Kidney epithelial cell (primary cell): Measurements from ENCODE around the gene IL23R. TPM values are rescaled to one million over a fixed set of nuclear protein-coding genes. Genes with fewer than 3 reads are reported as not detected.

ENCODE experiments used
- DNase-seq: peaks from one replicate; pipeline ENCODE4 v3.0.0-alpha.2; 2010; ENCODE audit warnings: low read depth
- H3K27me3 ChIP-seq: 2 replicates; pipeline ENCODE4 v1.6.0; 2011; ENCODE audit warnings: low read length; ENCODE audit not compliant: control insufficient read depth, insufficient read depth
- H3K36me3 ChIP-seq: 2 replicates; pipeline ENCODE4 v1.5.1; 2011; ENCODE audit warnings: low read length; ENCODE audit not compliant: control insufficient read depth, insufficient read depth
- H3K4me3 ChIP-seq: 2 replicates; pipeline ENCODE4 v1.5.1; 2011; ENCODE audit warnings: low read depth, mild to moderate bottlenecking, control low read depth, low read length
- total RNA-seq: library from RNA; depleted of rRNA; stranded (reverse); fragments of >200 nt; gene quantifications from 2 replicates; pipeline ENCODE4 v1.2.3, GENCODE V29; 2015
- TF ChIP-seq, protein P1 (sequence below): IDR thresholded peaks from 2 replicates; pipeline ENCODE4 v1.5.1; 2011; ENCODE audit warnings: mild to moderate bottlenecking, moderate library complexity, low read length, control low read depth, inconsistent platforms; ENCODE audit not compliant: insufficient read depth, poor library complexity, severe bottlenecking

IL23R gene
- total RNA-seq, 1 donor from 2014 or later, result not detected

DNA sequence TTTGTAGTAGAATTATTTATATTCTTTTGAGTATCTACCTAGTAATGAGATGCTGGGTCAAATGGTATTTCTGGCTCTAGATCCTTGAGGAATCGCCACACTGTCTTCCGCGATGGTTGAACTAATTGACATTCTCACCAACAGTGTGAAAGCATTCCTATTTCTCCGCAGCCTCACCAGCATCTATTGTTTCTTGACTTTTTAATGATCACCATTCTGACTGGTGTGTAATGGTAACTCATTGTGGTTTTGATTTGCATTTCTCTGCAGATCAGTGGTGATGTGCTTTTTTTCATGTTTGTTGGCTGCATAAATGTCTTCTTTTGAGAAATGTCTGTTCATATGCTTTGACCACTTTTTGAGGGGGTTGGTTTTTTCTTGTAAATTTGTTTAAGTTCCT lies 15.3 kb upstream of the IL23R start:
- Histone ChIP-seq H3K27me3 (no peaks in the 10 kb centered on the region), H3K4me3 (no peak overlapping the region), H3K36me3 (no peaks in the 10 kb centered on the region)
- TF ChIP-seq, protein P1, sequence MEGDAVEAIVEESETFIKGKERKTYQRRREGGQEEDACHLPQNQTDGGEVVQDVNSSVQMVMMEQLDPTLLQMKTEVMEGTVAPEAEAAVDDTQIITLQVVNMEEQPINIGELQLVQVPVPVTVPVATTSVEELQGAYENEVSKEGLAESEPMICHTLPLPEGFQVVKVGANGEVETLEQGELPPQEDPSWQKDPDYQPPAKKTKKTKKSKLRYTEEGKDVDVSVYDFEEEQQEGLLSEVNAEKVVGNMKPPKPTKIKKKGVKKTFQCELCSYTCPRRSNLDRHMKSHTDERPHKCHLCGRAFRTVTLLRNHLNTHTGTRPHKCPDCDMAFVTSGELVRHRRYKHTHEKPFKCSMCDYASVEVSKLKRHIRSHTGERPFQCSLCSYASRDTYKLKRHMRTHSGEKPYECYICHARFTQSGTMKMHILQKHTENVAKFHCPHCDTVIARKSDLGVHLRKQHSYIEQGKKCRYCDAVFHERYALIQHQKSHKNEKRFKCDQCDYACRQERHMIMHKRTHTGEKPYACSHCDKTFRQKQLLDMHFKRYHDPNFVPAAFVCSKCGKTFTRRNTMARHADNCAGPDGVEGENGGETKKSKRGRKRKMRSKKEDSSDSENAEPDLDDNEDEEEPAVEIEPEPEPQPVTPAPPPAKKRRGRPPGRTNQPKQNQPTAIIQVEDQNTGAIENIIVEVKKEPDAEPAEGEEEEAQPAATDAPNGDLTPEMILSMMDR, result no peak
- DNase-seq, result no peak

DNA sequence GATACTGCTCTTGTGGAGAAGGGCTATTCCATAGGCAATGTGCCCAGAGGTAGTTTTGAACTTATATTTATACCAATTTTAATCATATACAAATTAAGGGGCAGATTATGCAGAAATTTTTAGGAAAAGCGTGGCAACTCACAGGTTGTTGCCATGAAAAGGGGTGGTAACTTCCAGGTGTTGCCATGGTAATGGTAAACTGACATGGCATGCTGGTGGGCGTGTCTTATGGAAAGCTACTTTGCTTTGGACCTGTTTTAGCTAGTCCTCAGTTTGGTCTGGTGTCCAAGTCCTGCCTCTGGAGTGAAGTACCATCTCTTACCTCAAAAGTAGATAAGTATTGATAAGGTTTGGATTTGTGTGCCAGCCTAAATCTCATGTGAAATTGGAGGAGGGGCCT lies 7.9 kb upstream of the IL23R start:
- TF ChIP-seq, protein P1, result no peak
- no peak for DNase-seq
- no peaks in the 10 kb centered on the region for H3K36me3 ChIP-seq
- H3K27me3 ChIP-seq, result no peaks in the 10 kb centered on the region
- H3K4me3 ChIP-seq, result no peak overlapping the region

DNA sequence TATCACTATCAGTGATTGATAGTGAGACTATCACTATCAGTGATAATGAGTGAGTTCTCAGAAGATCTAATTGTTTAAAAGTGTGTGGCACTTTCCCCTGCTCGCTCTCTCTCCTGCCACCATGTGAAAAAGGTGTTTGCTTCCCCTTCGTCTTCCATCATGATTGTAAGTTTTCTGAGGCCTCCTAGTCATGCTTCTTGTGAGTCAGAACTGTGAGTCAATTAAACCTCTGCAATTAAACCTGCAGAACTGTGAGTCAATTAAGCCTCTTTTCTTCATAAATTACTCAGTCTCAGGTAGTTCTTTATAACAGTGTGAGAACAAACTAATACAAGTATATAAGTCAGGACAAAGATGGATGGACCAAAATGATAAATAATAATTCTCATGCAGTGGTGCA lies 7.0 kb upstream of the IL23R start:
- no peaks in the 10 kb centered on the region for H3K36me3 ChIP-seq
- no peak for DNase-seq
- no peak overlapping the region for H3K4me3 ChIP-seq
- TF ChIP-seq, protein P1, result no peak
- H3K27me3 ChIP-seq, result no peaks in the 10 kb centered on the region

DNA sequence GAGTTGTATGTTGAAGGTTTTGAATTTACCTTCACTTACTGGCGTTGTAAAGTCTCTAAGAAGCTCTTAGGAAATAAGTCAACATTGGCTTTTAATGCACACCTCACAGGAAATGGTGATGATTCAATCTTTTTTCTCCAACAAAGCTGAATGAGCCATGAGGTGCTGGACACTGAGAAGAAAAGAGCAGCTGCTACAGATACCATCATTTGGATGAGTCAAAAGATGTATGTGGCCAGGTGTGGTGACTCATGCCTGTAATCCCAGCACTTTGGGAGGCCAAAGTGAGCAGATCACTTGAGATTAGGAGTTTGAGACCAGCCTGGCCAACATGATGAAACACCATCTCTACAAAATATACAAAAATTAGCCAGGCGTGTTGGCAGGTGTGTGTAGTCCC lies 3.3 kb upstream of the IL23R start:
- DNase-seq, result peak; percentile 72
- no peaks in the 10 kb centered on the region for H3K36me3 ChIP-seq
- TF ChIP-seq, protein P1, result no peak
- H3K27me3 ChIP-seq, result no peaks in the 10 kb centered on the region
- no peak overlapping the region for H3K4me3 ChIP-seq

DNA sequence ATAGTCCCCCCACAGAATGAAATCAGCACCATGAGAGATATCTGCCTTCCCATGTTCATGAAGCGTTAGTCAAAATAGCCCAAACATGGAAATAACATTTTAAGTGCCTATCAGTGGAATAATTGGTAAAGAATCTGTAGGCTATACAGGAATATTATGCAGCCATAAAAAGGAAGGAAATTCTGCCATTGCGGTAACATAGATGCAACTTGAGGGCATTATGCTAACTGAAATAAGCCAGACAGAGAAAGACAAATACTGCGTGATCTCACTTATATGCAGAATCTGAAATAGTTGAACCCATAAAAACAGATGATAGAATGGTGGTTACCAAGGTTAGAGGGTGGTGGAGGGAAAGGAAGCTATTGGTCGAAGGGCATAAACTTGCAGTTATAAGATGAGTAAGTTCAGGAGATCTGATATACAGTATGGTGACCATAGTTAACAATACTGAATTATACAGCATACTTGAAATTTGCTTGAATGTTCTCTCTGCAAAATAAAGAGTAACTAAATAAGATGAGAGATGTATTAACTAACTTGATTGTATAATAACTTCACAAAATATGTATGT lies 699 bp upstream of the IL23R start:
- H3K4me3 ChIP-seq, result no peak overlapping the region
- no peaks in the 10 kb centered on the region for H3K27me3 ChIP-seq
- TF ChIP-seq, protein P1, result no peak
- no peak for DNase-seq
- no peaks in the 10 kb centered on the region for H3K36me3 ChIP-seq

DNA sequence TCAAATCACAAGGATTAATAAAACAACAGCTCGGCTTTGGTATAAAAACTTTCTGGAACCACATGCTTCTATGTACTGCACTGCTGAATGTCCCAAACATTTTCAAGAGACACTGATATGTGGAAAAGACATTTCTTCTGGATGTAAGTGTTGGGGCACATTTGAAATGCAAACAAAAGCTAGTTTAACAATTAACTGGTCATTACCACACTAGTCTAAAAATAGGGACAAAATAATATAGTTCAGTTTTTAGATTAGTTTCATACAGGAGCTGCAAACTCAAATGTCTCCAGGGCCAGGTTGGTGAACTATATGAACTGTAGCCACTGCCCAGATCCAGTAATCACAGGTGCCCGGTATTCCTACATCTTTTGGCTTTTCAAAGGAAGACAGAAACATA lies 3.2 kb downstream of the IL23R start:
- Histone ChIP-seq H3K27me3 (no peaks in the 10 kb centered on the region), H3K4me3 (no peak overlapping the region), H3K36me3 (no peaks in the 10 kb centered on the region)
- DNase-seq, result no peak
- TF ChIP-seq, protein P1, result no peak
